CD4-positive, alpha-beta T cell (primary cell): ENCODE results near the gene PSMD12. TPM values are rescaled to one million over a fixed set of nuclear protein-coding genes. Genes with fewer than 3 reads are reported as not detected.
"Not testable (repeated sequence)": the region's sequence is repeated elsewhere in the genome, so short reads cannot be mapped to it uniquely, and the experiment has no call there.

Experiments
- ATAC-seq: fragments of 200-7000 bp; cut with Tn5 transposase; one replicate; pipeline ENCODE4 v1.10.0; 2022; ENCODE audit warnings: mild to moderate bottlenecking; ENCODE audit not compliant: poor library complexity
- CTCF ChIA-PET: fragments of 350-600 bp; sonication (Branson Sonifier 250); formaldehyde crosslinking; loops from one replicate; lab custom pipeline; 2021; ENCODE audit warnings: antibody characterized with exemption, inconsistent platforms; lab: Charles Lee
- POLR2A ChIA-PET: fragments of 350-600 bp; sonication (Branson Sonifier 250); formaldehyde crosslinking; loops from one replicate; lab custom pipeline; 2021; ENCODE audit warnings: antibody characterized with exemption, inconsistent platforms; lab: Charles Lee
- DNase-seq, 14 experiments: peaks; one replicate each; pipeline ENCODE4 v3.0.0-alpha.2; 2013 to 2020; ENCODE audit warnings: mixed read lengths in 2 of 14
- H3K27ac ChIP-seq, 2 donors: one replicate each; pipeline versions ENCODE4 v1.5.1 to v1.7.0; 2013; ENCODE audit warnings: low read length in 2 of 2, low read depth in 1 of 2, mild to moderate bottlenecking in 1 of 2
- H3K27me3 ChIP-seq, 2 experiments: 1 replicate in 1 of 2; 2 replicates in 1 of 2; pipeline versions ENCODE4 v1.6.1 to v1.7.0; 2013; ENCODE audit warnings: low read length in 2 of 2, control low read depth in 1 of 2, mild to moderate bottlenecking in 1 of 2, moderate library complexity in 1 of 2; ENCODE audit not compliant: insufficient read depth in 2 of 2, control insufficient read depth in 1 of 2
- H3K36me3 ChIP-seq: one replicate; pipeline ENCODE4 v1.6.1; 2013; ENCODE audit warnings: low read length, control low read depth; ENCODE audit not compliant: insufficient read depth
- H3K4me1 ChIP-seq: one replicate; pipeline ENCODE4 v1.6.1; 2013; ENCODE audit warnings: low read length, control low read depth; ENCODE audit not compliant: insufficient read depth
- H3K4me3 ChIP-seq: one replicate; pipeline ENCODE4 v1.5.1; 2013; ENCODE audit warnings: mild to moderate bottlenecking, low read length, moderate library complexity
- H3K9me3 ChIP-seq, 2 experiments: 1 replicate in 1 of 2; 2 replicates in 1 of 2; pipeline versions ENCODE4 v1.6.1 to v1.7.0; 2013; ENCODE audit warnings: low read length in 2 of 2, mild to moderate bottlenecking in 2 of 2, control low read depth in 1 of 2, moderate library complexity in 1 of 2; ENCODE audit not compliant: control insufficient read depth in 1 of 2, insufficient read depth in 1 of 2
- H3K27ac Mint-ChIP-seq: one replicate; pipeline ENCODE4 v1.8.0; 2020; ENCODE audit warnings: mixed read lengths
- H3K27me3 Mint-ChIP-seq: one replicate; pipeline ENCODE4 v1.8.0; 2021; ENCODE audit warnings: mixed read lengths
- H3K36me3 Mint-ChIP-seq: one replicate; pipeline ENCODE4 v1.8.0; 2021; ENCODE audit warnings: low read depth, mixed read lengths
- H3K4me1 Mint-ChIP-seq: one replicate; pipeline ENCODE4 v1.8.0; 2021; ENCODE audit warnings: low read depth, mixed read lengths
- H3K4me3 Mint-ChIP-seq: one replicate; pipeline ENCODE4 v1.8.0; 2020; ENCODE audit warnings: mild to moderate bottlenecking, mixed read lengths
- H3K9me3 Mint-ChIP-seq: one replicate; pipeline ENCODE4 v1.8.0; 2020; ENCODE audit warnings: mixed read lengths
- intact Hi-C, 2 experiments: fragments of 100-400 bp; cut with DNase I in 1 of 2; cut with micrococcal nuclease in 1 of 2; formaldehyde crosslinking; loops; one replicate each; pipeline versions ENCODE4 v1.15.1 to v1.9.0; 2023 to 2025; cut with DNase I, micrococcal nuclease
- total RNA-seq, 174 experiments: library from RNA in 2 of 174; stranded (reverse) in 2 of 174; gene quantifications; one replicate each; pipeline ENCODE4 v1.2.3 and lab custom pipeline; 2021 to 2026
- TF ChIP-seq, protein P1 (sequence below): fragments of 200-600 bp; IDR thresholded peaks from one replicate; pipeline ENCODE4 v1.8.0; 2022; ENCODE audit warnings: antibody characterized with exemption, mild to moderate bottlenecking

The PSMD12 gene
- total RNA-seq, 2 experiments from 2014 or later, result 49.3 to 52.5 TPM

DNA sequence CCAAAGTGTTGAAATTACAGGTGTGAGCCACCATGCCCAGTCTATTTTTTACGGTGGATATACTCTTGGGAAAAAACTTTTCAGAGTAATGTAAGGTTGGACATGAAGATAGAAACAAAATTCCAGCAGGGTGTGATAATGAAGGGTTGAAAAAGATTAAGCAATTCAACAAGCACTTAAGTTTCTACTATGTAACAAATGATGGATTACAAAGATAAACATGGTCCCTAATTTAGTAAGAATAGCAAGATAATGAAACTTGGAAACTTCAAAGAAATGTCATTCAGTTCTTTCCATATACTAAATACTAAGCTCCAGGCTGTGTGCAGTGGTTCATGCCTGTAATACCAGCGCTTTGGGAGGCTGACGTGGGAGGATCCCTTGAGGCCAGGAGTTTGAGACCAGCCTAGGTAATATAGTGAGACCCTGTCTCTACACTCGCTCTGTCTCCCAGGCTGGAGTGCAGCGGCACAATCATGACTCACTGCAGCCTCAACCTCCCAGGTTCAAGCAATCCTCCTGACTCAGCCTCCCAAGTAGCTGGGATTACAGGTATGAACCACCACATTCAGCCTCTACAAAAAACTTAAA, 31.0 kb downstream of the PSMD12 start:
- DNase-seq (no peak), ATAC-seq (no peak)
- Mint-ChIP-seq H3K27ac (no peak overlapping the region), H3K27me3 (no peaks in the 10 kb centered on the region), H3K4me1 (no peaks in the 10 kb centered on the region), H3K36me3 (peaks cover 20% of the 10 kb centered on the region), H3K9me3 (no peaks in the 10 kb centered on the region), H3K4me3 (no peak overlapping the region)
- TF ChIP-seq, protein P1, sequence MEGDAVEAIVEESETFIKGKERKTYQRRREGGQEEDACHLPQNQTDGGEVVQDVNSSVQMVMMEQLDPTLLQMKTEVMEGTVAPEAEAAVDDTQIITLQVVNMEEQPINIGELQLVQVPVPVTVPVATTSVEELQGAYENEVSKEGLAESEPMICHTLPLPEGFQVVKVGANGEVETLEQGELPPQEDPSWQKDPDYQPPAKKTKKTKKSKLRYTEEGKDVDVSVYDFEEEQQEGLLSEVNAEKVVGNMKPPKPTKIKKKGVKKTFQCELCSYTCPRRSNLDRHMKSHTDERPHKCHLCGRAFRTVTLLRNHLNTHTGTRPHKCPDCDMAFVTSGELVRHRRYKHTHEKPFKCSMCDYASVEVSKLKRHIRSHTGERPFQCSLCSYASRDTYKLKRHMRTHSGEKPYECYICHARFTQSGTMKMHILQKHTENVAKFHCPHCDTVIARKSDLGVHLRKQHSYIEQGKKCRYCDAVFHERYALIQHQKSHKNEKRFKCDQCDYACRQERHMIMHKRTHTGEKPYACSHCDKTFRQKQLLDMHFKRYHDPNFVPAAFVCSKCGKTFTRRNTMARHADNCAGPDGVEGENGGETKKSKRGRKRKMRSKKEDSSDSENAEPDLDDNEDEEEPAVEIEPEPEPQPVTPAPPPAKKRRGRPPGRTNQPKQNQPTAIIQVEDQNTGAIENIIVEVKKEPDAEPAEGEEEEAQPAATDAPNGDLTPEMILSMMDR, result no peak
- ChIA-PET POLR2A (no interaction called here), CTCF (no interaction called here)
- Histone ChIP-seq H3K36me3 (peaks cover 12% of the 10 kb centered on the region), H3K27ac (no peak overlapping the region), H3K27me3 (no peaks in the 10 kb centered on the region), H3K4me3 (no peak overlapping the region), H3K4me1 (no peaks in the 10 kb centered on the region), H3K9me3 (peaks cover 0 to 5% of the 10 kb centered on the region in 2 experiments)
- intact Hi-C loops, result no loop called here

- H3K27me3 Mint-ChIP-seq, H3K27me3 ChIP-seq, CTCF ChIA-PET, DNase-seq, intact Hi-C loops, H3K4me3 ChIP-seq, H3K4me1 ChIP-seq, H3K36me3 Mint-ChIP-seq, H3K36me3 ChIP-seq, H3K4me1 Mint-ChIP-seq, ATAC-seq, POLR2A ChIA-PET, H3K9me3 Mint-ChIP-seq, H3K27ac ChIP-seq, H3K4me3 Mint-ChIP-seq, H3K27ac Mint-ChIP-seq, H3K9me3 ChIP-seq: not testable (repeated sequence)
These were observed 34.2 kb downstream of the PSMD12 start for GRCh38 chr17:67332162-67332508.

- H3K4me1 Mint-ChIP-seq, H3K36me3 Mint-ChIP-seq, DNase-seq, CTCF ChIA-PET, H3K4me1 ChIP-seq, H3K27me3 ChIP-seq, H3K9me3 Mint-ChIP-seq, H3K27ac ChIP-seq, H3K9me3 ChIP-seq, POLR2A ChIA-PET, H3K36me3 ChIP-seq, H3K27me3 Mint-ChIP-seq, H3K4me3 ChIP-seq, H3K27ac Mint-ChIP-seq, intact Hi-C loops, ATAC-seq, H3K4me3 Mint-ChIP-seq: not testable (repeated sequence)
These were observed 34.8 kb downstream of the PSMD12 start for GRCh38 chr17:67331381-67332161.

GRCh38 chr17:67328026-67328425, 38.4 kb downstream of the PSMD12 start:
- POLR2A ChIA-PET, result no interaction called here
- CTCF ChIA-PET, result no interaction called here
- Histone ChIP-seq H3K27me3 (no peaks in the 10 kb centered on the region), H3K27ac (no peak overlapping the region), H3K4me1 (no peaks in the 10 kb centered on the region), H3K36me3 (no peaks in the 10 kb centered on the region), H3K4me3 (no peak overlapping the region), H3K9me3 (no peaks in the 10 kb centered on the region)
- no peaks in the 10 kb centered on the region for H3K27me3 Mint-ChIP-seq
- no peak overlapping the region for H3K27ac Mint-ChIP-seq
- ATAC-seq, result no peak
- no peak overlapping the region for H3K4me3 Mint-ChIP-seq
- no peak for DNase-seq
- H3K4me1 Mint-ChIP-seq, result no peaks in the 10 kb centered on the region
- intact Hi-C loops, result no loop called here
- no peaks in the 10 kb centered on the region for H3K36me3 Mint-ChIP-seq
- H3K9me3 Mint-ChIP-seq, result no peaks in the 10 kb centered on the region
- TF ChIP-seq, protein P1, result no peak

GRCh38 chr17:67326959-67327745, 39.2 kb downstream of the PSMD12 start:
- H3K27ac ChIP-seq, DNase-seq, H3K9me3 ChIP-seq, POLR2A ChIA-PET, H3K27me3 Mint-ChIP-seq, intact Hi-C loops, H3K27ac Mint-ChIP-seq, CTCF ChIA-PET, H3K4me1 Mint-ChIP-seq, H3K4me1 ChIP-seq, H3K36me3 ChIP-seq, H3K4me3 ChIP-seq, H3K9me3 Mint-ChIP-seq, H3K27me3 ChIP-seq, H3K4me3 Mint-ChIP-seq, H3K36me3 Mint-ChIP-seq, ATAC-seq: not testable (repeated sequence)
